Natural killer cell (primary cell): ENCODE measurements around the gene PPM1L. TPM values are rescaled to one million over a fixed set of nuclear protein-coding genes. Genes with fewer than 3 reads are reported as not detected.

ENCODE experiments used
- ATAC-seq, 3 donors: fragments of 150-1000 bp in 2 of 3; fragments of 200-7000 bp in 1 of 3; cut with Tn5 transposase; 1 replicate in 1 of 3; 2 replicates in 2 of 3; pipeline ENCODE4 v1.10.0; 2021; ENCODE audit warnings: mild to moderate bottlenecking in 2 of 3, moderate library complexity in 2 of 3
- DNase-seq, 2 donors: peaks; one replicate each; pipeline versions ENCODE4 v3.0.0 to v3.0.0-alpha.2; 2013 to 2021; ENCODE audit warnings: mixed read lengths in 1 of 2
- H3K27ac ChIP-seq: one replicate; pipeline ENCODE4 v1.5.1; 2013; ENCODE audit warnings: mild to moderate bottlenecking, low read length
- H3K27me3 ChIP-seq: one replicate; pipeline ENCODE4 v1.6.1; 2013; ENCODE audit warnings: low read length; ENCODE audit not compliant: control insufficient read depth, insufficient read depth
- H3K36me3 ChIP-seq: one replicate; pipeline ENCODE4 v1.6.1; 2013; ENCODE audit warnings: low read length; ENCODE audit not compliant: control insufficient read depth, insufficient read depth
- H3K4me1 ChIP-seq: one replicate; pipeline ENCODE4 v1.6.1; 2013; ENCODE audit warnings: low read length; ENCODE audit not compliant: control insufficient read depth, insufficient read depth
- H3K4me3 ChIP-seq: one replicate; pipeline ENCODE4 v1.5.1; 2013; ENCODE audit warnings: low read length
- H3K9me3 ChIP-seq: one replicate; pipeline ENCODE4 v1.6.1; 2013; ENCODE audit warnings: low read length; ENCODE audit not compliant: control insufficient read depth, insufficient read depth
- H3K27ac Mint-ChIP-seq, 2 donors: one replicate each; pipeline ENCODE4 v1.8.0; 2022; ENCODE audit warnings: mild to moderate bottlenecking in 2 of 2, mixed read lengths in 2 of 2, moderate library complexity in 1 of 2
- H3K27me3 Mint-ChIP-seq, 2 donors: one replicate each; pipeline ENCODE4 v1.8.0; 2022; ENCODE audit warnings: low read depth in 2 of 2, mixed read lengths in 2 of 2
- H3K36me3 Mint-ChIP-seq: one replicate; pipeline ENCODE4 v1.8.0; 2022; ENCODE audit warnings: mixed read lengths
- H3K4me1 Mint-ChIP-seq, 2 donors: one replicate each; pipeline ENCODE4 v1.8.0; 2022; ENCODE audit warnings: mixed read lengths in 2 of 2
- H3K4me3 Mint-ChIP-seq: one replicate; pipeline ENCODE4 v1.8.0; 2022; ENCODE audit warnings: mild to moderate bottlenecking, moderate library complexity, mixed read lengths
- H3K9me3 Mint-ChIP-seq, 2 donors: one replicate each; pipeline ENCODE4 v1.8.0; 2022; ENCODE audit warnings: mixed read lengths in 2 of 2
- CTCF ChIP-seq: fragments of 200-600 bp; IDR thresholded peaks from one replicate; pipeline ENCODE4 v1.8.0; 2022; ENCODE audit warnings: antibody characterized with exemption
- WGBS: methylation state at CpG from one replicate; pipeline ENCODE4 v1.1.7; 2013; ENCODE audit warnings: missing lambda C conversion rate; ENCODE audit not compliant: insufficient coverage; 5-methylcytosine and 5-hydroxymethylcytosine counted together
- intact Hi-C: fragments of 100-400 bp; cut with micrococcal nuclease; formaldehyde crosslinking; loops from one replicate; pipeline ENCODE4 v1.14.2; 2022
- total RNA-seq, 4 donors: library from RNA; stranded (reverse); fragments of 120-200 nt in 1 of 4; gene quantifications; one replicate each; pipeline versions ENCODE4 v1.2.3 to v1.2.4, GENCODE V29; 2013 to 2022

The PPM1L gene
- total RNA-seq, 3 donors from 2014 or later (not counting 1 experiment from before 2014, with no cell fraction given), result 52.6 to 73.2 (median 52.9) TPM

DNA sequence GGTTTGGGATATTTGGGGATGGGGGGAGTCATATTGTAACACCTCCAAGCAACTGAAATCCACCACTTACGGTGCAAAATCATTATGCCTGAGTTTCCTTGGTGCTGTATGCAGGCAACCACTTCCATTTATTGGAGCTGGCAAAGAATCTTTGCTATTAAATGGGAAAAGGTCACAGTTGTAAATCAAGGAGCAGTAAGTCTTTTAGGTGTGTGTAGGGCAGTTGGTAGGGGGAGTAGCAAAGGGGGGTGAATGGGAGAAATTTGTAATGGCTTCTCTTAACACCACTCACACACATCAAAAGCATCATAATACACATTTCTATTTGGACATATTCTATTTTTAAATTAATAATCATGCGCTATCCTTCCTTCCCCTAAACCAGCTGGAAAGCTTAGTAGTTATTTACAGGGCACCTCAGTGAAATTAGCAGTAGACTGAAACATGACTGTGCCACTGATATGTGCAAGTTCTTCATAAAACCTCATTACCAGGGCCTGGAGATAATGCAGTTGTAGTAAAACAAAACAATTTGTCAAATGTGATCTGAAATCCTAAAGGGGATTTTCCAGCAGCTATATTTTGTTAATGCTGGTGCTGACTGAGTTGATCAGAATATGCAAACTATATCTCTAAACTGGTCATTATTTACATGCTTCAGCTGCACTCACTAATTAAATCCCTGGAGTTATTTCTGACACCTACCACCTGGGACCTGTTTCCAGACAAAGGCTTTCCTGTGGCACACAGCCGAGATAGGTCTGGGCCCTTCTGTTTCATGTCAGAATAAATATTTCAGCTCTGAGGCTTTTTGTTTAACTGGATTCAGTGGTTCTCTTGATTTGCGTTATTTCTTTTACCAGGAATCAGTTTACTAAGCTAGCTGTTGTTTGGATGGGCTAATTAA lies 259.1 kb downstream of the PPM1L start:
- ATAC-seq, result no peak
- WGBS, result 93% methylated on average over 4 of the region's 4 CpGs
- H3K27ac Mint-ChIP-seq, result no peak overlapping the region

DNA sequence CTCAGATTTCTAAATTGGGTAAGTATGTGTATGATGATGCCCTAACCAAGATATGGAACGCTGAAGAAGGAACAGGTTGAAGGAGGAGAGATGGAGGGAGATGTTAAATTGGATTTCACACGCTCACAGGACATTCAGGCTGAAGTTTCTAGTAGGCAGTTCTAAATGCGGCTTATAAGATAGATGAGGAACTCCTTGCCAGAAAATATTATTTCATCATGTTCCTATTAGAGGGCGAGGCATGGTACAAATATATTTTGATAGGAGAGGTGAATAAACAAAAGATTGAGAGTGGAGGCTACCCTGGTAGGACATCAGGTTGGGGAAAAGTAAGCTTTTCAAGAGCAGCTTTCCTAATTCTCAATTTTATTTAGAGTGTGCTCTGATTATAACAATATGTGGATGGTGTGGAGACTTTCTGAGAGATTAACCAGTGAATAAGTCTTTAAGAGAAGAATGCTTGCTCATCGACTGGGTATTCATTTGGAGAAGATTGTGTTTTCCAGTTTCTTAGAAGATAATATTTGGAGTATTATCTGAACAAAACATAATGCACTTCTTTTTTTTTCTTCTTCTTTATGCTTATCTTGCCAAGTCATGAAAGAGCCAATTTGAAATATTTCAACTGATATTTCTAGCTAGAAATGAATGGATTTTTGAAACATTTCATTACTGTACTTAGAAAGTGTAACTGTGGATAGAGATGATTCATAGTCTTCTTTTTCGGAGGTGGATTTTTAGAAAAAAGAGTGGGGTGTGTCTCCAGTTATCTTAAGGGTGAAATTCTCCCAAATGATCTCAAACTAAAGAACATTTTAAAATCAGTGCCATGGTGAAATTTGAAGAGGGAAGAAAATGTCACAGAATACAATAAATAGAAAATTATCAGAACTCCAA lies 260.6 kb downstream of the PPM1L start:
- H3K4me1 ChIP-seq, result no peaks in the 10 kb centered on the region
- intact Hi-C loops, result no loop called here
- 87% methylated on average over 5 of the region's 6 CpGs for WGBS
- Mint-ChIP-seq H3K36me3 (no peaks in the 10 kb centered on the region), H3K4me3 (no peak overlapping the region), H3K4me1 (peaks cover 12 to 25% of the 10 kb centered on the region in 2 donors), H3K27ac (no peak overlapping the region), H3K9me3 (peaks cover 3 to 6% of the 10 kb centered on the region in 2 donors), H3K27me3 (no peaks in the 10 kb centered on the region)
- no peak overlapping the region for H3K4me3 ChIP-seq
- H3K27ac ChIP-seq, result no peak overlapping the region
- no peaks in the 10 kb centered on the region for H3K36me3 ChIP-seq
- DNase-seq (no peak), ATAC-seq (no peak)
- no peak for TF ChIP-seq CTCF
- H3K9me3 ChIP-seq, result no peaks in the 10 kb centered on the region
- H3K27me3 ChIP-seq, result no peaks in the 10 kb centered on the region

More for the DNA sequence above, 259.1 kb downstream of the PPM1L start:
- Histone ChIP-seq H3K4me1 (no peaks in the 10 kb centered on the region), H3K27me3 (no peaks in the 10 kb centered on the region), H3K9me3 (no peaks in the 10 kb centered on the region), H3K36me3 (no peaks in the 10 kb centered on the region), H3K27ac (no peak overlapping the region), H3K4me3 (no peak overlapping the region)
- Mint-ChIP-seq H3K4me1 (peaks cover 12 to 26% of the 10 kb centered on the region in 2 donors), H3K36me3 (no peaks in the 10 kb centered on the region), H3K27me3 (no peaks in the 10 kb centered on the region), H3K4me3 (no peak overlapping the region), H3K9me3 (peaks cover 3% of the 10 kb centered on the region in 2 donors)
- intact Hi-C loops, result no loop called here
- DNase-seq, result no peak
- no peak for TF ChIP-seq CTCF

DNA sequence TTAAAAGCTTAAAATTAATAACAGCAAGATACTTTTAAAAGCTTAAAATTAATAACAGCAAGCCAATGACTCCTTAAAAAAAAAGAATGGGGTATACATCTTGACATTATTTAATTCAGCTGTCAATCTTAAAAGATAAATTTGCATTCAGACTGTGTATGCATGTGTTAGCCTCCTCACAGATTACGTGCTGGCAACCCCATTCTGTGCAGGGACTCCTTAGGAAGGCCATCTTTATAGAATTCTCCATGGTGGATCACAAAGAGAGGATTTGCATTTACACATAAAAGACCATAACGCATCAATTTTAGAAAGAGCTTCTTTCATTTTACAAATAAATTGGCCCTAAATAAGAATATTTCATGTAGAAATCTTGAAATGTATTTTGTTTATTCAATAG lies 261.9 kb downstream of the PPM1L start:
- H3K4me3 Mint-ChIP-seq, result no peak overlapping the region
- intact Hi-C loops, result no loop called here

More for the DNA sequence above, 261.9 kb downstream of the PPM1L start:
- Histone ChIP-seq H3K27ac (no peak overlapping the region), H3K4me3 (no peak overlapping the region), H3K9me3 (peaks cover 3% of the 10 kb centered on the region), H3K27me3 (no peaks in the 10 kb centered on the region), H3K36me3 (no peaks in the 10 kb centered on the region), H3K4me1 (no peaks in the 10 kb centered on the region)
- ATAC-seq (no peak), DNase-seq (no peak)
- WGBS, result 100% methylated on average over 1 of the region's 2 CpGs
- H3K27me3 Mint-ChIP-seq, result no peaks in the 10 kb centered on the region
- no peak for TF ChIP-seq CTCF
- peaks cover 8 to 17% of the 10 kb centered on the region in 2 donors for H3K4me1 Mint-ChIP-seq
- H3K9me3 Mint-ChIP-seq, result peaks cover 3 to 8% of the 10 kb centered on the region in 2 donors
- peaks cover 3% of the 10 kb centered on the region for H3K36me3 Mint-ChIP-seq
- H3K27ac Mint-ChIP-seq, result no peak overlapping the region
